H9 (cell line): ENCODE results near the gene INTS7. TPM values are rescaled to one million over a fixed set of nuclear protein-coding genes. Genes with fewer than 3 reads are reported as not detected.

Experiments
- DNase-seq: peaks from one replicate; pipeline ENCODE4 v3.0.0-alpha.2; 2017
- H2AFZ ChIP-seq: one replicate; pipeline ENCODE4 v1.6.1; 2013; ENCODE audit warnings: mild to moderate bottlenecking, low read length, control low read depth, moderate library complexity
- H2AK5ac ChIP-seq: 2 replicates; pipeline ENCODE4 v1.6.1; 2013; ENCODE audit warnings: low read length, control low read depth, mixed read lengths; ENCODE audit not compliant: insufficient read length
- H2BK120ac ChIP-seq: one replicate; pipeline ENCODE4 v1.6.1; 2013; ENCODE audit warnings: low read depth, mild to moderate bottlenecking, low read length, control low read depth, inconsistent platforms; ENCODE audit not compliant: poor library complexity, severe bottlenecking
- H2BK12ac ChIP-seq: 2 replicates; pipeline ENCODE4 v1.6.1; 2013; ENCODE audit warnings: low read length, control low read depth, mixed read lengths, low read depth; ENCODE audit not compliant: insufficient read length
- H2BK15ac ChIP-seq: 2 replicates; pipeline ENCODE4 v1.6.1; 2013; ENCODE audit warnings: low read depth, low read length, control low read depth
- H2BK20ac ChIP-seq: one replicate; pipeline ENCODE4 v1.6.1; 2013; ENCODE audit warnings: low read depth, mild to moderate bottlenecking, low read length, control low read depth, inconsistent platforms; ENCODE audit not compliant: poor library complexity, severe bottlenecking
- H2BK5ac ChIP-seq: 2 replicates; pipeline ENCODE4 v1.6.1; 2013; ENCODE audit warnings: low read length, control low read depth, mixed read lengths; ENCODE audit not compliant: insufficient read length
- H3K14ac ChIP-seq: 2 replicates; pipeline ENCODE4 v1.6.1; 2013; ENCODE audit warnings: low read length, control low read depth; ENCODE audit not compliant: insufficient read depth
- H3K18ac ChIP-seq: 2 replicates; pipeline ENCODE4 v1.6.1; 2013; ENCODE audit warnings: low read depth, mild to moderate bottlenecking, mixed read lengths, low read length, control low read depth; ENCODE audit not compliant: insufficient read length
- H3K23ac ChIP-seq: 2 replicates; pipeline ENCODE4 v1.6.1; 2013; ENCODE audit warnings: low read length, control low read depth, mixed read lengths, low read depth; ENCODE audit not compliant: insufficient read length
- H3K23me2 ChIP-seq: 2 replicates; pipeline ENCODE4 v1.6.1; 2013; ENCODE audit warnings: low read depth, mild to moderate bottlenecking, mixed read lengths, low read length, control low read depth; ENCODE audit not compliant: insufficient read length, poor library complexity, severe bottlenecking
- H3K27ac ChIP-seq: 2 replicates; pipeline ENCODE4 v1.5.1; 2013; ENCODE audit warnings: low read length, control low read depth, mixed read lengths, low read depth; ENCODE audit not compliant: insufficient read length
- H3K27me3 ChIP-seq: 2 replicates; pipeline ENCODE4 v1.6.1; 2013; ENCODE audit warnings: low read length, control low read depth, inconsistent platforms; ENCODE audit not compliant: insufficient read depth
- H3K4ac ChIP-seq: 2 replicates; pipeline ENCODE4 v1.6.1; 2013; ENCODE audit warnings: low read depth, mild to moderate bottlenecking, control low read depth, inconsistent platforms, low read length, moderate library complexity
- H3K4me1 ChIP-seq: 2 replicates; pipeline ENCODE4 v1.6.1; 2013; ENCODE audit warnings: low read length, control low read depth, inconsistent platforms; ENCODE audit not compliant: insufficient read depth
- H3K4me2 ChIP-seq: 2 replicates; pipeline ENCODE4 v1.6.1; 2013; ENCODE audit warnings: low read length, control low read depth, mixed read lengths; ENCODE audit not compliant: insufficient read length, insufficient read depth
- H3K56ac ChIP-seq: 2 replicates; pipeline ENCODE4 v1.6.1; 2013; ENCODE audit warnings: low read depth, mild to moderate bottlenecking, mixed read lengths, low read length, control low read depth; ENCODE audit not compliant: insufficient read length
- H3K79me1 ChIP-seq: 2 replicates; pipeline ENCODE4 v1.6.1; 2013; ENCODE audit warnings: low read depth, mild to moderate bottlenecking, moderate library complexity, low read length, control low read depth, inconsistent platforms; ENCODE audit not compliant: insufficient read depth, poor library complexity, severe bottlenecking
- H3K79me2 ChIP-seq: 2 replicates; pipeline ENCODE4 v1.6.1; 2013; ENCODE audit warnings: low read length, control low read depth, inconsistent platforms; ENCODE audit not compliant: insufficient read depth
- H3K9ac ChIP-seq: 2 replicates; pipeline ENCODE4 v1.6.1; 2013; ENCODE audit warnings: low read length, control low read depth, mixed read lengths; ENCODE audit not compliant: insufficient read length; ENCODE audit errors: extremely low read depth
- H3K9me3 ChIP-seq: one replicate; pipeline ENCODE4 v1.6.1; 2013; ENCODE audit warnings: low read depth, low read length, inconsistent platforms; ENCODE audit not compliant: control insufficient read depth
- H3T11ph ChIP-seq: one replicate; pipeline ENCODE4 v1.6.1; 2013; ENCODE audit warnings: mild to moderate bottlenecking, low read length, control low read depth, inconsistent platforms
- H4K20me1 ChIP-seq: one replicate; pipeline ENCODE4 v1.6.1; 2013; ENCODE audit not compliant: control insufficient read depth, insufficient read length, insufficient read depth
- H4K5ac ChIP-seq: 2 replicates; pipeline ENCODE4 v1.6.1; 2013; ENCODE audit warnings: low read depth, mild to moderate bottlenecking, mixed read lengths, low read length, control low read depth; ENCODE audit not compliant: insufficient read length
- H4K8ac ChIP-seq: replicated peaks from 2 replicates; pipeline ENCODE4 v1.6.1; 2013; ENCODE audit warnings: low read length, control low read depth, mixed read lengths, low read depth; ENCODE audit not compliant: insufficient read length
- H4K91ac ChIP-seq: 2 replicates; pipeline ENCODE4 v1.6.1; 2013; ENCODE audit warnings: low read depth, mild to moderate bottlenecking, moderate library complexity, mixed read lengths, low read length, control low read depth; ENCODE audit not compliant: insufficient read length
- H3K27ac Mint-ChIP-seq, 3 experiments: 2 replicates in 2 of 3; 3 replicates in 1 of 3; pipeline ENCODE4 v1.8.0; 2020 to 2021; ENCODE audit warnings: mixed read lengths in 3 of 3, mild to moderate bottlenecking in 1 of 3, moderate library complexity in 1 of 3
- H3K27me3 Mint-ChIP-seq: 2 replicates; pipeline ENCODE4 v1.8.0; 2021; ENCODE audit warnings: low read depth, mild to moderate bottlenecking, moderate library complexity, mixed read lengths
- H3K36me3 Mint-ChIP-seq, 3 experiments: 2 replicates in 2 of 3; 3 replicates in 1 of 3; pipeline ENCODE4 v1.8.0; 2020 to 2021; ENCODE audit warnings: low read depth in 3 of 3, mixed read lengths in 3 of 3; ENCODE audit not compliant: insufficient read depth in 1 of 3
- H3K4me1 Mint-ChIP-seq, 2 experiments: 2 replicates each; pipeline ENCODE4 v1.8.0; 2020; ENCODE audit warnings: mixed read lengths in 2 of 2
- H3K4me3 Mint-ChIP-seq, 2 experiments: 2 replicates in 1 of 2; 3 replicates in 1 of 2; pipeline ENCODE4 v1.8.0; 2020 to 2021; ENCODE audit warnings: mild to moderate bottlenecking in 2 of 2, mixed read lengths in 2 of 2, moderate library complexity in 1 of 2
- H3K9me3 Mint-ChIP-seq, 2 experiments: 2 replicates in 1 of 2; 3 replicates in 1 of 2; pipeline ENCODE4 v1.8.0; 2020; ENCODE audit warnings: mild to moderate bottlenecking in 2 of 2, mixed read lengths in 2 of 2, moderate library complexity in 1 of 2
- WGBS: extraction: QIAGEN DNeasy Blood & Tissue Kit; methylation state at CpG from one replicate; pipeline ENCODE4 v1.1.7; 2013; ENCODE audit warnings: missing lambda C conversion rate, low lambda C conversion rate, mixed read lengths; ENCODE audit not compliant: insufficient read length; ENCODE audit errors: extremely low coverage; 5-methylcytosine and 5-hydroxymethylcytosine counted together
- total RNA-seq: library from RNA; stranded (reverse); gene quantifications from 2 replicates; pipeline ENCODE4 v1.2.1, GENCODE V29; 2021
- TF ChIP-seq, protein P1 (sequence below): fragments of 200-600 bp; sonication (generic); conservative IDR thresholded peaks from 3 replicates; pipeline ENCODE4 v1.8.0; 2021; ENCODE audit warnings: antibody characterized with exemption, mild to moderate bottlenecking

INTS7 gene
- total RNA-seq, 1 experiment from 2014 or later = 32.3 TPM

DNA sequence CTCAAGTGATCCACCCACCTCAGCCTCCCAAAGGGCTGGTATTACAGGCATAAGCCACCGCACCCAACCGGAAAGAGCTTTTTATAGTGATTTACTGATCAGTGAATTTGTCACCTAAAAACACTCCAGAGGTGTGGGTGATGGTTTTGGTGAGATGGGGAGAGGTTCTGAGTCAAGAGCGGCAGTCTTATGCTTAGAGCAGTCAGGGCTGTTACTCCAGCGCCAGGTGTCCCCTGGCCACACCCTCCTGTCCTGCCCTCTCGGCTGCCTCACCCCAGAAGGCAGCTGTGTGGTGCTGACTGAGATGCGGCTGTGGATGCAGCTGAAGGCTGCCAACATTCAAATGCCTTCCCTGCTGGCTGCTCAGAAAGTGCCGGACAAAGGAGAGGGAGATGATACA, 110.3 kb downstream of the INTS7 start:
- no peaks in the 10 kb centered on the region for H3K23me2 ChIP-seq
- no peak overlapping the region for H3K23ac ChIP-seq
- H3K56ac ChIP-seq = no peak overlapping the region
- no peak overlapping the region for H2BK15ac ChIP-seq
- H3K9me3 ChIP-seq = no peaks in the 10 kb centered on the region
- no peaks in the 10 kb centered on the region for H3K79me2 ChIP-seq
- H3K14ac ChIP-seq = no peak overlapping the region
- no peaks in the 10 kb centered on the region for H3K9me3 Mint-ChIP-seq
- H2BK5ac ChIP-seq = no peak overlapping the region
- no CpG with 5 or more reads among the region's 7 CpGs for WGBS
- no peaks in the 10 kb centered on the region for H3K36me3 Mint-ChIP-seq
- H3K4me3 Mint-ChIP-seq = no peak overlapping the region
- no peak overlapping the region for H3K4me2 ChIP-seq
- H2AK5ac ChIP-seq = no peak overlapping the region
- no peak overlapping the region for H3K27ac Mint-ChIP-seq
- H3T11ph ChIP-seq = no peak overlapping the region
- no peak overlapping the region for H2AFZ ChIP-seq
- H3K4ac ChIP-seq = no peak overlapping the region
- H3K79me1 ChIP-seq = no peaks in the 10 kb centered on the region
- H2BK20ac ChIP-seq = no peak overlapping the region
- H3K27ac ChIP-seq = no peak overlapping the region
- no peak overlapping the region for H4K5ac ChIP-seq
- TF ChIP-seq, protein P1, sequence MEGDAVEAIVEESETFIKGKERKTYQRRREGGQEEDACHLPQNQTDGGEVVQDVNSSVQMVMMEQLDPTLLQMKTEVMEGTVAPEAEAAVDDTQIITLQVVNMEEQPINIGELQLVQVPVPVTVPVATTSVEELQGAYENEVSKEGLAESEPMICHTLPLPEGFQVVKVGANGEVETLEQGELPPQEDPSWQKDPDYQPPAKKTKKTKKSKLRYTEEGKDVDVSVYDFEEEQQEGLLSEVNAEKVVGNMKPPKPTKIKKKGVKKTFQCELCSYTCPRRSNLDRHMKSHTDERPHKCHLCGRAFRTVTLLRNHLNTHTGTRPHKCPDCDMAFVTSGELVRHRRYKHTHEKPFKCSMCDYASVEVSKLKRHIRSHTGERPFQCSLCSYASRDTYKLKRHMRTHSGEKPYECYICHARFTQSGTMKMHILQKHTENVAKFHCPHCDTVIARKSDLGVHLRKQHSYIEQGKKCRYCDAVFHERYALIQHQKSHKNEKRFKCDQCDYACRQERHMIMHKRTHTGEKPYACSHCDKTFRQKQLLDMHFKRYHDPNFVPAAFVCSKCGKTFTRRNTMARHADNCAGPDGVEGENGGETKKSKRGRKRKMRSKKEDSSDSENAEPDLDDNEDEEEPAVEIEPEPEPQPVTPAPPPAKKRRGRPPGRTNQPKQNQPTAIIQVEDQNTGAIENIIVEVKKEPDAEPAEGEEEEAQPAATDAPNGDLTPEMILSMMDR = no peak
- H3K27me3 ChIP-seq = no peaks in the 10 kb centered on the region
- H3K9ac ChIP-seq = no peak overlapping the region
- H2BK12ac ChIP-seq = no peak overlapping the region
- H4K8ac ChIP-seq = no peak overlapping the region
- H4K20me1 ChIP-seq = no peaks in the 10 kb centered on the region
- H2BK120ac ChIP-seq = no peak overlapping the region
- DNase-seq = peak; percentile 67
- H3K27me3 Mint-ChIP-seq = no peaks in the 10 kb centered on the region
- H3K18ac ChIP-seq = no peak overlapping the region
- peaks cover 9% of the 10 kb centered on the region for H3K4me1 ChIP-seq
- no peak overlapping the region for H4K91ac ChIP-seq
- H3K4me1 Mint-ChIP-seq = peaks cover 27 to 36% of the 10 kb centered on the region in 2 experiments
